Forelimb muscle (tissue), 1 donor: ENCODE data around the gene SLC6A9. TPM values are rescaled to one million over a fixed set of nuclear protein-coding genes. Genes with fewer than 3 reads are reported as not detected.
A peak's percentile ranks its signal among the peaks of the same experiment; 100 is the strongest.

Experiments used
- DNase-seq: peaks from one replicate; pipeline ENCODE4 v3.0.0-alpha.2; 2013; ENCODE audit warnings: low read depth
- polyA plus RNA-seq: library from polyadenylated mRNA; unstranded; fragments of 120-200 nt; gene quantifications from one replicate; pipeline ENCODE4 v1.2.1, GENCODE V29; 2013; ENCODE audit not compliant: insufficient read length

Gene SLC6A9
- polyA plus RNA-seq, 1 donor = 3.2 TPM

GRCh38 chr1:43983253-43983899, 47.9 kb downstream of the SLC6A9 start:
- no peak for DNase-seq

GRCh38 chr1:43982808-43983207, 48.5 kb downstream of the SLC6A9 start:
- DNase-seq = no peak

- no peak for DNase-seq
These were observed 49.0 kb downstream of the SLC6A9 start for GRCh38 chr1:43982241-43982640.

GRCh38 chr1:43981636-43982035, 49.6 kb downstream of the SLC6A9 start:
- no peak for DNase-seq

GRCh38 chr1:43981135-43981491, 50.1 kb downstream of the SLC6A9 start:
- DNase-seq = no peak

- DNase-seq = no peak
These were observed 50.8 kb downstream of the SLC6A9 start for GRCh38 chr1:43980255-43981134.

GRCh38 chr1:43979528-43980254, 51.6 kb downstream of the SLC6A9 start:
- DNase-seq = no peak

GRCh38 chr1:43979261-43979527, 52.1 kb downstream of the SLC6A9 start:
- DNase-seq = no peak

GRCh38 chr1:43978551-43979260, 52.6 kb downstream of the SLC6A9 start, which contains the start of gene B4GALT2:
TSS of gene B4GALT2 (plus strand) at chr1:43979210. CDS start at chr1:43981161, 1,951 bp downstream.
- no peak for DNase-seq

GRCh38 chr1:43978264-43978550, 53.1 kb downstream of the SLC6A9 start:
- DNase-seq = no peak

- no peak for DNase-seq
These were observed 53.6 kb downstream of the SLC6A9 start for GRCh38 chr1:43977376-43978263.

- no peak for DNase-seq
These were observed 54.4 kb downstream of the SLC6A9 start for GRCh38 chr1:43976890-43977289.

- DNase-seq = no peak
These were observed 55.2 kb downstream of the SLC6A9 start for GRCh38 chr1:43976045-43976444.

GRCh38 chr1:43975249-43975961, 55.9 kb downstream of the SLC6A9 start:
- no peak for DNase-seq

- peak; percentile 79 for DNase-seq
These were observed 56.6 kb downstream of the SLC6A9 start, which contains the start of gene ATP6V0B for GRCh38 chr1:43974443-43975248. TSS of gene ATP6V0B (plus strand) at chr1:43974960. CDS start at chr1:43975041, 81 bp downstream.

- no peak for DNase-seq
These were observed 57.2 kb downstream of the SLC6A9 start for GRCh38 chr1:43973981-43974442.

GRCh38 chr1:43971336-43971980, 59.8 kb downstream of the SLC6A9 start:
- DNase-seq = no peak

- DNase-seq = no peak
These were observed 60.4 kb downstream of the SLC6A9 start for GRCh38 chr1:43970911-43971310.

- DNase-seq = no peak
These were observed 60.8 kb downstream of the SLC6A9 start for GRCh38 chr1:43970502-43970901.
